Peyer's patch (tissue), 4 donors: ENCODE measurements around the gene RACK1.

ENCODE experiments used
- CTCF ChIP-seq, 6 experiments: fragments of 450-650 bp in 4 of 6; fragments of 200-600 bp in 2 of 6; sonication (generic) in 1 of 6; IDR thresholded peaks; one replicate each; pipeline ENCODE4 v1.5.1; 2017 to 2019; ENCODE audit warnings: antibody characterized with exemption in 6 of 6, mild to moderate bottlenecking in 3 of 6, moderate library complexity in 1 of 6
- POLR2A ChIP-seq, 2 donors: fragments of 450-650 bp; IDR thresholded peaks; one replicate each; pipeline ENCODE4 v1.5.1; 2017; ENCODE audit warnings: antibody characterized with exemption in 2 of 2, mild to moderate bottlenecking in 2 of 2, moderate library complexity in 2 of 2

- TF ChIP-seq POLR2A (IDR thresholded peaks at IDR 0.05): no peak
- TF ChIP-seq CTCF (IDR thresholded peaks at IDR 0.05): no peak
These were observed 49.0 kb downstream of the RACK1 start for GRCh38 chr5:181194489-181195248.
